MM.1S (cell line): ENCODE data around the gene GLP1R.

Source experiments
- CTCF ChIP-seq: fragments of 300-600 bp; sonication (generic); IDR thresholded peaks from 2 replicates; pipeline ENCODE4 v1.5.1; 2016; ENCODE audit warnings: antibody characterized with exemption, low read length, mixed read lengths
- EZH2phosphoT487 ChIP-seq: fragments of 300-600 bp; sonication (generic); IDR thresholded peaks from 2 replicates; pipeline ENCODE4 v1.6.1; 2018; ENCODE audit warnings: antibody characterized with exemption, low read length

DNA sequence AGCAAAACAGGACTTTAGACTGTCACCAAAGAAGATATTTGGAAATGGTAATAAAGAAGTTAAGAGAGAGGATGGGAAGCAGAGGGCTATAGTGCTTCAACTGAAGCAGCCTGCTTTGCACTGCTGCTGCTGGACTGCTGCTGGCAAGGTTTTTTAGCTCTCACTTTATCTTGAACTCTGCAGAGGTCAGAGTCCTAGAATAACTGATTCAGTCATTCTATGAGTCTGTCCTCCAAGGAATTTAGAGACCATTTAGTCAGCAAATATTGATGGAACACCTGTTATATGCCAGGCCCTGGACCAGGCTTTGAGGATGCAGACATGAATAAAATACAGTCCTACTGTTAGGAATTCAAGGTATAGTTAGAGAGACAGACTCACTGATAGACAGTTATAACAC, 75.5 kb downstream of the GLP1R start:
- TF ChIP-seq CTCF, result no peak
- no peak for TF ChIP-seq EZH2phosphoT487
